IMR-90 (cell line): ENCODE measurements around the gene PLCH2. TPM values are rescaled to one million over a fixed set of nuclear protein-coding genes. Genes with fewer than 3 reads are reported as not detected.

Experiments
- ATAC-seq: fragments of 200-7000 bp; cut with Tn5 transposase; 2 replicates; pipeline ENCODE4 v1.9.1; 2020; ENCODE audit warnings: low read depth, mild to moderate bottlenecking, moderate library complexity
- BruUV-seq: library from RNA; stranded (reverse); fragments of 400-500 nt; replicated peaks from 2 replicates; lab custom pipeline; 2021; lab: Mats Ljungman, UMichigan
- CTCF ChIA-PET: fragments of 300-600 bp; formaldehyde crosslinking; extraction: SDS; loops from one replicate; lab custom pipeline; 2021; ENCODE audit warnings: antibody characterized with exemption; lab: Yijun Ruan, JAX
- POLR2A ChIA-PET: fragments of 300-600 bp; sonication (Branson Sonifier 250); formaldehyde crosslinking; loops from one replicate; lab custom pipeline; 2022; ENCODE audit warnings: antibody characterized with exemption; ENCODE audit not compliant: unreplicated experiment; lab: Charles Lee
- DNase-seq: peaks from one replicate; pipeline ENCODE4 v3.0.0; 2013
- H2AFZ ChIP-seq: replicated peaks from 2 replicates; pipeline ENCODE3; 2013; ENCODE audit warnings: low read length, mild to moderate bottlenecking; ENCODE audit not compliant: poor library complexity
- H2AK5ac ChIP-seq: 2 replicates; pipeline ENCODE4 v1.6.1; 2013; ENCODE audit warnings: low read depth, low read length, inconsistent platforms
- H2AK9ac ChIP-seq: replicated peaks from 2 replicates; pipeline ENCODE3; 2013; ENCODE audit warnings: mild to moderate bottlenecking, low read depth, low read length, moderate library complexity; ENCODE audit not compliant: poor library complexity
- H2BK120ac ChIP-seq: 2 replicates; pipeline ENCODE4 v1.6.1; 2013; ENCODE audit warnings: low read depth, low read length, inconsistent platforms
- H2BK15ac ChIP-seq: 3 replicates; pipeline ENCODE4 v1.6.1; 2013; ENCODE audit warnings: low read depth, low read length, inconsistent platforms
- H2BK20ac ChIP-seq: 2 replicates; pipeline ENCODE4 v1.6.1; 2013; ENCODE audit warnings: low read depth, mild to moderate bottlenecking, inconsistent platforms, low read length, moderate library complexity
- H2BK5ac ChIP-seq: 2 replicates; pipeline ENCODE4 v1.6.1; 2013; ENCODE audit warnings: mild to moderate bottlenecking, low read depth, low read length, inconsistent platforms; ENCODE audit not compliant: poor library complexity, severe bottlenecking
- H3K14ac ChIP-seq: replicated peaks from 2 replicates; pipeline ENCODE4 v1.6.1; 2013; ENCODE audit warnings: low read depth, low read length, inconsistent platforms
- H3K18ac ChIP-seq: 2 replicates; pipeline ENCODE4 v1.6.1; 2013; ENCODE audit warnings: low read depth, low read length, control low read depth
- H3K23ac ChIP-seq: 2 replicates; pipeline ENCODE4 v1.6.1; 2013; ENCODE audit warnings: low read depth, low read length, inconsistent platforms
- H3K27ac ChIP-seq: 2 replicates; pipeline ENCODE4 v1.5.1; 2013; ENCODE audit warnings: mild to moderate bottlenecking, control low read depth, low read length; ENCODE audit not compliant: insufficient read depth
- H3K27me3 ChIP-seq: 2 replicates; pipeline ENCODE4 v1.6.1; 2013; ENCODE audit warnings: low read length; ENCODE audit not compliant: control insufficient read depth, insufficient read depth
- H3K36me3 ChIP-seq: 2 replicates; pipeline ENCODE4 v1.6.1; 2013; ENCODE audit warnings: low read length, mixed read lengths; ENCODE audit not compliant: control insufficient read depth, insufficient read depth
- H3K4ac ChIP-seq: 2 replicates; pipeline ENCODE4 v1.6.1; 2013; ENCODE audit warnings: low read depth, low read length, inconsistent platforms
- H3K4me1 ChIP-seq: 2 replicates; pipeline ENCODE4 v1.6.1; 2013; ENCODE audit warnings: low read length, mixed read lengths; ENCODE audit not compliant: control insufficient read depth, insufficient read depth
- H3K4me2 ChIP-seq: 2 replicates; pipeline ENCODE4 v1.6.1; 2013; ENCODE audit warnings: low read depth, mild to moderate bottlenecking, control low read depth, low read length, moderate library complexity
- H3K4me3 ChIP-seq: 2 replicates; pipeline ENCODE4 v1.5.1; 2013; ENCODE audit warnings: low read depth, mild to moderate bottlenecking, control low read depth, low read length, moderate library complexity; ENCODE audit not compliant: insufficient read depth
- H3K56ac ChIP-seq: 2 replicates; pipeline ENCODE4 v1.6.1; 2013; ENCODE audit warnings: low read length, inconsistent platforms; ENCODE audit not compliant: insufficient read depth; ENCODE audit errors: extremely low read depth
- H3K79me1 ChIP-seq, 2 experiments: 2 replicates each; pipeline ENCODE4 v1.6.1; 2013; ENCODE audit warnings: low read length in 2 of 2, inconsistent platforms in 1 of 2, low read depth in 1 of 2
- H3K9ac ChIP-seq: 2 replicates; pipeline ENCODE4 v1.6.1; 2013; ENCODE audit warnings: low read depth, low read length, control low read depth
- H3K9me1 ChIP-seq: 2 replicates; pipeline ENCODE4 v1.6.1; 2013; ENCODE audit warnings: low read length, inconsistent platforms; ENCODE audit not compliant: insufficient read depth
- H3K9me3 ChIP-seq: 2 replicates; pipeline ENCODE4 v1.6.1; 2013; ENCODE audit warnings: low read length; ENCODE audit not compliant: control insufficient read depth, insufficient read depth
- H4K20me1 ChIP-seq: 2 replicates; pipeline ENCODE4 v1.6.1; 2013; ENCODE audit warnings: low read length, inconsistent platforms; ENCODE audit not compliant: insufficient read depth
- H4K5ac ChIP-seq: 2 replicates; pipeline ENCODE4 v1.6.1; 2013; ENCODE audit warnings: mild to moderate bottlenecking, low read depth, low read length, control low read depth
- H4K8ac ChIP-seq, 2 experiments: 2 replicates each; pipeline ENCODE4 v1.6.1; 2013; ENCODE audit warnings: low read depth in 2 of 2, low read length in 2 of 2, control low read depth in 1 of 2, inconsistent platforms in 1 of 2
- H4K91ac ChIP-seq: 2 replicates; pipeline ENCODE4 v1.6.1; 2013; ENCODE audit warnings: low read depth, low read length, inconsistent platforms; ENCODE audit not compliant: insufficient read depth
- CTCF ChIP-seq: conservative IDR thresholded peaks from 2 replicates; pipeline ENCODE4 v1.5.1; 2012; ENCODE audit warnings: mild to moderate bottlenecking, low read depth, low read length, improper control_type of control experiment
- POLR2A ChIP-seq: IDR thresholded peaks from 2 replicates; pipeline ENCODE4 v1.6.1; 2012; ENCODE audit warnings: mild to moderate bottlenecking, low read depth, low read length
- RAD21 ChIP-seq: IDR thresholded peaks from 2 replicates; pipeline ENCODE4 v1.6.1; 2012; ENCODE audit warnings: low read length, improper control_type of control experiment
- RCOR1 ChIP-seq: IDR thresholded peaks from 2 replicates; pipeline ENCODE4 v1.6.1; 2012; ENCODE audit warnings: mild to moderate bottlenecking, low read length, improper control_type of control experiment; ENCODE audit not compliant: insufficient replicate concordance
- RFX5 ChIP-seq: IDR thresholded peaks from 2 replicates; pipeline ENCODE4 v1.8.0; 2012; ENCODE audit warnings: low read depth, mild to moderate bottlenecking, low read length, moderate library complexity
- SMC3 ChIP-seq: fragments of 150-350 bp; IDR thresholded peaks from 2 replicates; pipeline ENCODE4 v1.6.1; 2016; ENCODE audit warnings: low read depth, mild to moderate bottlenecking, antibody characterized with exemption, low read length, moderate library complexity
- WGBS, 2 experiments: methylation state at CpG; one replicate each; pipeline versions ENCODE4 v1.1.5 to v1.1.7; 2013; ENCODE audit warnings: missing lambda C conversion rate in 2 of 2; ENCODE audit not compliant: insufficient read length in 1 of 2; ENCODE audit errors: extremely low coverage in 2 of 2; 5-methylcytosine and 5-hydroxymethylcytosine counted together
- dilution Hi-C: fragments of 300-500 bp; cut with HindIII; formaldehyde crosslinking; loops from one replicate; pipeline ENCODE4 v1.14.3; 2018; ENCODE audit warnings: low sequenced_read_pairs; ENCODE audit not compliant: unreplicated experiment
- in situ Hi-C: fragments of 300-500 bp; cut with MboI; formaldehyde crosslinking; loops from 3 replicates; pipeline ENCODE4 v1.14.3; 2019; ENCODE audit warnings: low sequenced_read_pairs, inconsistent platforms, mixed read lengths
- intact Hi-C: fragments of 100-400 bp; cut with micrococcal nuclease; formaldehyde crosslinking; loops from 2 replicates; pipeline ENCODE4 v1.10.0; 2022
- polyA plus RNA-seq, 3 experiments: library from polyadenylated mRNA; depleted of rRNA; stranded (reverse); fragments of >200 nt; gene quantifications; 2 replicates each; pipeline ENCODE4 v1.2.3, GENCODE V29; 2012; ENCODE audit warnings: low replicate concordance in 1 of 3
- total RNA-seq: library from RNA; depleted of rRNA; stranded (reverse); fragments of >200 nt; gene quantifications from 2 replicates; pipeline ENCODE4 v1.2.3, GENCODE V29; 2012

The PLCH2 gene
- total and polyA plus RNA-seq, 2 of the 4 experiments (the other 2 are of a cell fraction): 0.18 to 1.9 TPM

DNA sequence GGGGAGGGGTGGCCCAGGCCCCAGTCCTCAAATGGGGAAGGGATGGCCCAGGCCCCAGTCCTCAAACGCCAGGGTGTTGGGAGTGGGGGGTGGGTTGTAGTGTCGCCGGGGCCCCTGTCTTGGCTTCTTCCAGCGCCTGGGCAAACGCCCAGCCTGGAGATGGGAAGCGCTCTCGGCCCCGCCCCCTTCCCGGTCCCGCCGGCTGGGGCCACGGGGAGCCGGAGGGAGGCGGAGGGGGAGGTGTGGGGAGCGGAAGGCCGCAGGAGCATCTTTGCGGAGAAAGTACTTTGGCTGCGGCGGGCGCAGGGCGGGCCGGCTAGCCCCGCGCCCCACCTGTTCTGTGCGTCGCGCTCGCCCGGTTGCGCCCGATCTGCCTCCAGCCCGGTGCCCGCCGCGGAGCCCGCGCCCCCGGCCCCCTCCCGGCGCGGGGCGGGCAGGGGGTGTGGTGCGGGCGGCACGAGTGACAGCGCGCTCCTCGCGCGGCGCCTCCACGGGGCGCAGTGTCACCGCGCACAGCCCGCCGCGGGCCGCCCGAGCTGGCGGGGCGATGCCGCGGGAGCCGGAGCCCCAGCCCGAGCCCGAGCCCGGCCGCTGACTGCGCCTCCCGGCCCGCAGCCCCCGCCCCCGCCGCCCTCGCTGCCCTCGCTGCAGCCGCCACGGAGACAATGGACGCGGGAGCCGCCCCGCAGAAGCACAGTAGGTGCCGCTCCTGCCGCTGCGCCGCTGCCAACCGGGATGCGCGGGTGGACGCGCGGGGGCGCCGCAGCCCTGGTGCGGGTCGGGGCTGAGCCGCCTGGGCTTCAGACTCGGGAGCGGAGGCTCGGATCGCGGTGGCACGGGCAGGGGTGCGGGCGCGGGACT is 32.6 kb upstream of the PLCH2 start:
- WGBS, 2 experiments: 1% methylated on average over 65 of the region's 107 CpGs; no CpG with 5 or more reads in 1 of the 2 experiments
- ChIA-PET CTCF (no interaction called here), POLR2A (no interaction called here)
- Histone ChIP-seq H2BK120ac (no peak overlapping the region), H3K4me1 (peaks cover 4% of the 10 kb centered on the region; the same call in 1 of the 2 replicates), H4K91ac (no peak overlapping the region), H3K79me1 (no peaks in the 10 kb centered on the region), H3K36me3 (no peaks in the 10 kb centered on the region), H2AK5ac (no peak overlapping the region), H4K5ac (no peak overlapping the region), H2BK5ac (no peak overlapping the region), H3K14ac (no peak overlapping the region), H2BK15ac (no peak overlapping the region), H3K9me1 (no peaks in the 10 kb centered on the region), H2AK9ac (no peak overlapping the region), H2AFZ (peak overlapping the region; percentile 79), H3K56ac (no peak overlapping the region), H3K4me2 (no peak overlapping the region), H3K4ac (no peak overlapping the region), H3K27ac (no peak overlapping the region), H2BK20ac (no peak overlapping the region), H3K23ac (no peak overlapping the region), H3K9ac (no peak overlapping the region), H4K20me1 (no peaks in the 10 kb centered on the region), H3K9me3 (no peaks in the 10 kb centered on the region), H3K27me3 (peaks cover 40% of the 10 kb centered on the region), H3K4me3 (peak overlapping the region; percentile 25; the same call in 1 of the 2 replicates), H3K18ac (no peak overlapping the region), H4K8ac (no peak overlapping the region)
- no peak for TF ChIP-seq RCOR1
- TF ChIP-seq RAD21: peak; percentile 51
- peak; percentile 41 for TF ChIP-seq CTCF
- TF ChIP-seq POLR2A: no peak
- TF ChIP-seq RFX5: no peak
- peak; percentile 31; the same call in 1 of the 2 replicates for TF ChIP-seq SMC3
- no peak for DNase-seq
- in situ Hi-C loops: loop anchor here (25.0 kb wide), 1 partner anchor 619 kb away; the partner anchor contains the start of gene PRDM16
- intact Hi-C loops: no loop called here
- no TSS peak for BruUV-seq
- dilution Hi-C loops: no loop called here
- peak; percentile 43; the same call in 1 of the 2 replicates for ATAC-seq
